Endothelial cell of hepatic sinusoid (primary cell): ENCODE data around the gene MINK1.

ENCODE experiments used
- in situ Hi-C: cut with HindIII; loops from 2 replicates; pipeline ENCODE4 v1.10.0; 2017; ENCODE audit warnings: low sequenced_read_pairs

The MINK1 gene

DNA sequence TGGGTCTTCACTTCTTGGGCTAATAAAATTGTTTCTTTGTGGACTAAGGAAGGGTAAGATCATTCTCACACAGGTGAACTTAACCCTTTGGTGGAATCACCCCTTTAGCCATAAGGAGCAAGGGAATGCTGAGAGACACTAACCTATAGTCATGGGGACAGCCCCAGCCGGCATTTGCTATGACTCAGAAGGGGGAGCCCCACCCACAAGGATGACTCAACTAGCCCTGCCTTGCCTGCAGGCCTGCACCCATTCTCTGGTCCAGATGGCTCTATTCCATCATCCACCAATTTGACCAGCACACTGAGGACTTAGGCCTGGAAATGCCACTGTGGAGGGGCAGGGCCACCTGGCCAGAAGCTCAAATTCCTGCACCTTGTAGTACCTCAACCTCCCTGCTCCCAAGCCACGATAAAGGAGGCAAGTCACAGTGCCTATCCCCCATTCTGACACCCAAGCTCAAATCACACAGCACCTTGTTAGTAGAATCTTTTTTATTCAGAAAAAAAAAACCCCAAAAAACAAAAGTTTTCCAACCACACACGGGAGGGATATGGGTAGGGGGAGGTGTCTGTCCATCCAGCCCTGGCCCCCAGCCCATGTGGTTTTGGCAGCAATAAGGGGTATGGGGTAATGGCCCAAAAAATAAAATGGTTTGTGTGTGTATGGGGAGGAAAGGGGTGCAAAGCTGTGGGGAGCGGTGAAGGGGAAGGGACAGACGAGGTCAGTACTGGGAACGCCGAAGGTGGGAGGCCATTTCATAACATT is 112.2 kb downstream of the MINK1 start:
- in situ Hi-C loops = loop anchor here (5.0 kb wide), 1 partner anchor 57 kb away; no protein-coding TSS in a partner anchor

DNA sequence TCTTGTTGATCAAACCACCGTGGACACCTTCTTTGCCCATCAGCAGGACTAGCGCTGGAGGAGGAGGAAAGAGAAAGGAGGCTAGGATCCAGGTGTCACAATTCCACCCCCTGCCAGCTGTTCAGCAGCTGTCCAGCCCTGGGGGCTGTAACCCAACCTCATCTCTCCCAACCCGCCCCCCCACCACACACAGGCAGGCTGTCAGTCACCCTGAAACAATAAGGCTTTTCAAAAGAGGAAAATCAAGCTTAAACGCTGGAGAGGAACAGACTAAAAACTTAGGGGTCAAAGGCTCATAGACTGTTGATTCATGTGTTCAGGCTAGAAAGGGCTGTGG is 112.8 kb downstream of the MINK1 start:
- in situ Hi-C loops = loop anchor here (5.0 kb wide), 1 partner anchor 56 kb away; no protein-coding TSS in a partner anchor

DNA sequence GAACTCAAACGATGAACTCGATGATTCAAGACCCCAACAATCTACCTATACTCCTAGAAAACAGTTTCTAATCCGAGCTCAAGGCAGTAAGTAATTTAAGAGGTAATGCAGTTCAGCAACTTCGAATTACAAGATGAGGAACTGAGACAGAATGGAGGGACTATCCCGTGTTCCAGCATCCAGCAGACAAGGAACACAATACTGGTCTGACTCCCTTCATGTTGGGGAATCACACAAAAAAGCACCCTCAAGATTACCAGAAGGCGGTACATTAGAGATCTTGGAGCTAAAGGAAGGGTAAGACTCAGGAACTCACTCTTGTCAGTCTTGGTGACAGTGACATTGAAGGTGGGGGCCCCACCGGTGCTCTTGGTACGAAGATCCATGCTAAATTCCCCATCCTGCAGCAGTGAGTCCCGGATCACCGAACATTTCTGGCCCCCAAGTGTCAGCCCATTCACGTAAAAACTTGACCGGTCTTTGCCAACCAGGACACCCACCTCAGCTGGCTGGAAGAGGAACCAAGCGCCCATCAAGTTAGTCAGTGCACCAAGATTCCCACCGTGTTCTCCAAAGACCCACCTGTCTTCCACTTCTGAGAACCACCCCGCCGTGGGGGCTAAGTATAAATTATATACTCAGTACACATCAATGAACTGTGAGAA is 113.3 kb downstream of the MINK1 start:
- in situ Hi-C loops = loop anchor here (5.0 kb wide), 1 partner anchor 56 kb away; no protein-coding TSS in a partner anchor

DNA sequence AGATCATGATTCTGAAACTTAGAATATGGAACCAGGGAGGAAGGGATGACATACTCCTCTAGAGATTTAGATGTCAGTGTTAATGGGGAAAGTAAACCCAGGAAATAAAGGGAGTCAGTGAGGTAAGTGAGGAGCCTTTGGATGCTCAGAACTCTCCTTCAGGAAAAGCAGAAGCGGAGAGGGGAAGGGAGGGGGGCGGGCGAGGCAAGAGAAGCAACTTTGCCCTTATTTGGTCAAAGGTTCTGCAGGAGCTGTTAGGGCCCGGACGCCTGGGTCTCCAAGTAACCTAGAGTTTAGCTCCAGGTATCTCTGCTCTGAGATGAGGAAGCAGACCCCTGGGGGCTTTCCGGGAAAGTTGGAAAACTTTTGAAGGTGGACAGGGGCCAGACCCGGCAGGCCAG is 113.9 kb downstream of the MINK1 start:
- in situ Hi-C loops = loop anchor here (5.0 kb wide), 1 partner anchor 55 kb away; no protein-coding TSS in a partner anchor
